Esophagus mucosa (tissue), 1 donor: ENCODE data around the gene MSANTD3. TPM values are rescaled to one million over a fixed set of nuclear protein-coding genes. Genes with fewer than 3 reads are reported as not detected.
"Not testable (repeated sequence)": the region's sequence is repeated elsewhere in the genome, so short reads cannot be mapped to it uniquely, and the experiment has no call there.

Experiments
- ATAC-seq: fragments of 200-7000 bp; cut with Tn5 transposase; one replicate; pipeline ENCODE4 v1.9.1; 2020
- total RNA-seq: library from RNA; stranded (reverse); gene quantifications from one replicate; pipeline ENCODE4 v1.2.4, GENCODE V29; 2023
- donor health status: DM: yes; HTN: yes; CAD: no.

The MSANTD3 gene, protein sequence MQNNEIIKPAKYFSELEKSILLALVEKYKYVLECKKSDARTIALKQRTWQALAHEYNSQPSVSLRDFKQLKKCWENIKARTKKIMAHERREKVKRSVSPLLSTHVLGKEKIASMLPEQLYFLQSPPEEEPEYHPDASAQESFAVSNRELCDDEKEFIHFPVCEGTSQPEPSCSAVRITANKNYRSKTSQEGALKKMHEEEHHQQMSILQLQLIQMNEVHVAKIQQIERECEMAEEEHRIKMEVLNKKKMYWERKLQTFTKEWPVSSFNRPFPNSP
- 10.3 TPM for total RNA-seq

GRCh38 chr9:100426530-100427365 lies at the start of gene MSANTD3:
MSANTD3 (plus strand) TSS chr9:100427143; CDS start chr9:100441939, 14,796 bp downstream.
- ATAC-seq, result peak; percentile 69

- no peak for ATAC-seq
Measured at GRCh38 chr9:100379862-100380261, 47.1 kb upstream of the MSANTD3 start.

DNA sequence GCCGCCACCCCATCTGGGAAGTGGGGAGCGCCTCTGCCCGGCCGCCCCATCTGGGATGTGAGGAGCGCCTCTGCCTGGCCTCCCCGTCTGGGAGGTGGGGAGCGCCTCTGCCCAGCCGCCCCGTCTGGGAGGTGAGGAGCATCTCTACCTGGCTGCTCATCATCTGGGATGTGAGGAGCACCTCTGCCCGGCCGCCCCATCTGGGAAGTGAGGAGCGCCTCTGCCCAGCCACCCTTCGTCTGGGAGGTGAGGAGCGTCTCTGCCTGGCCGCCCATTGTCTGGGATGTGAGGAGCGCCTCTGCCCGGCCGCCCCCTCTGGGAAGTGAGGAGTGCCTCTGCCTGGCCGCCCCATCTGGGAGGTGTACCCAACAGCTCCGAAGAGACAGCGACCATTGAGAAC lies 34.0 kb upstream of the MSANTD3 start:
- ATAC-seq, result not testable (repeated sequence)

DNA sequence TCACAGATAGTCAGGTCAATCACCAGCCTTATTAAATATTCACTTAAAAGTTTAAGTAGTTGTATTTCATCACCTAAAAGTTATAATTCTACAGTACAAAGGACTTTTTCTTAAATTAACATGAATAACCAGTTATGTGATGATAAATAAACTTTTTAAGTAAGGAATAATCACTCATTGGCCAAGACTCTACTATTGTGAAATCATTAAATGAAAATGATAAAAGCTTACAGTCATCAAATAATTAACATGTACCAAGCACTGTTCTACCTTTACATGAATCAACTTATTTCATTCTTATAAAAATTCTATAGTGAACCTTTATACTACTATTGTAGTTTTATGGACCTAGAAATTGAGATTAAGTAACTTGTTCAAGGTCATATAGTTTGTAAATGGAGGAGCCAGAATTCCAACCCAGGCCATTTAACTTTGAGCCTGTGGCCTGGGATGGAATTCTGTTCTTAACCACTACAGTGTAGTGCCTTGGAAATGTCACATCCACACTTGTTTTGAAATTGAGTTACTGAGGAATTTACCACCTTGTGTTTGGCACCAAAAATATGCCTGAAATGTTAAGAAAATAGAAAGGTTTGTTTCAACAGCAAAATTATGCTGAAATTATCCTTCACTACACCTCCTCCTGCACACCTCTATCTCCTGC lies 32.8 kb upstream of the MSANTD3 start:
- ATAC-seq, result no peak

DNA sequence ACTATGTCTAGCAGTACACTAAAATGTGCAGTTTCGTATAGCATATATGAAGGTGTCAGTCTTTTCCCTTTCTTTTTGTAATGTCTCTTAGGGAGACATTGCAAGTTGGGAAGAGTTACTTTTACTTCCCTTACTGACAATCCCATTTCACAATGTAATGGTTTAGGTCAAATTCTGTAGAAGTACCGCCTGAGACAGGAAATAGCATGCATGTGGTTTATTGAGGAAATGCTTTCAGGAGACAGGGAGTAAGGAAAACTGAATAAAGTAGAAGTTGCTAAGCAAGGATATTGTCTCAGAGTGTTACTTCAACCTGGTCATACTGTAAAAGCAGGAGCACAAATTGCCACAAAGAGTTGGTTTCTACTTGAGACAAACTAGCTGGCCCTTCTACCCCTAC lies 32.1 kb upstream of the MSANTD3 start:
- ATAC-seq, result no peak

DNA sequence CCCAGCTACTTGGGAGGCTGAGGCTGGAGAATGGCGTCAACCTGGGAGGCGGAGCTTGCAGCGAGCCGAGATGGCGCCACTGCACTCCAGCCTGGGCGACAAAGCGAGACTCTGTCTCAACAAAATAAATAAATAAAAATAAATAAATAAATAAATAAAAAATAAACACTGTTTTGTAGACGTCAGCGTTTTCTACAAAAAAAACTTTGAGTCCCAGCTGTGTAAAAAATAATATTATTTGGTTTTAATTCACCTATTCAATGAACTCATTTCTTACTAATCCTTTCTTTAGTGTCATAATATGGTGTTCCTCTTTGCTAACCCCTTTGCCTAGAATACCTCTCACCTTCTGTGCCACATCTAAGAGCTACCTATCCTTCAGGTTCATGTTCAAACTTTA lies 30.2 kb upstream of the MSANTD3 start:
- ATAC-seq, result no peak

DNA sequence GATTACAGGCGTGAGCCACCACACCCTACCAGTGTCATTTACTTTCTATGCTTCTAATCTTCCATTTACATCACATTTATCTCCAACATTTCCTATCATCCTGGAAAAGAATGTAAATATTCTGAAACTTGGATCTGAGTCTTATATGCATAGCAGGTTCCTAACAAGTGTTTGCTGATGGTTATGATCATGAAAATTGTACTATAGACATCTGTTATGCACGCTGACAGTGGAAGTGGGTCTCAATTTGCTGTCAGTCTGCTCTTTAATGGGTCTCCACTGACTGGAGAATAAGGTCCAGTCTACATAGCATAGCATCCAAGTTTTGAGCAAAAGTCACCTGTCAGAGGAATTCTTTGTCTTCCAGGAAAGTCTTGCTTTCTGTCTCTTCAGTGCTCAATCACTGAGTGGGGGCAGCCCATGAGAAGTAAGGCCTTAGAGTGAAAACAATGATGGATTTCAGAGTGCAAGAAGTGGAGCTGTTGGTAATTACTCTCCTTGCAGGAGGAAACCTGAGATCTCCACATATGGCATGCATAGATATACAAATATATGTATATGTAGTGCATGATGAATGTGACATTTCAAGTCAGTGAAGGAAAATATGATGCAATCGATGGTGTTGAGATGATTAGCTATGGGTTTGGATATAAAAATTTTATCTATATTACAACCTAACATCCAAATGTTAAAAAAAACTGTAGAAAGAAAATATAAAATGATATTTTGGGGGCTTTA lies 29.2 kb upstream of the MSANTD3 start:
- ATAC-seq, result no peak

GRCh38 chr9:100401042-100401441 lies 25.9 kb upstream of the MSANTD3 start:
- ATAC-seq, result no peak

- no peak for ATAC-seq
Measured at GRCh38 chr9:100406962-100407361, 20.0 kb upstream of the MSANTD3 start.

- ATAC-seq, result no peak
Measured at GRCh38 chr9:100408546-100409175, 18.3 kb upstream of the MSANTD3 start.

GRCh38 chr9:100409176-100409556 lies 17.8 kb upstream of the MSANTD3 start:
- ATAC-seq, result no peak

DNA sequence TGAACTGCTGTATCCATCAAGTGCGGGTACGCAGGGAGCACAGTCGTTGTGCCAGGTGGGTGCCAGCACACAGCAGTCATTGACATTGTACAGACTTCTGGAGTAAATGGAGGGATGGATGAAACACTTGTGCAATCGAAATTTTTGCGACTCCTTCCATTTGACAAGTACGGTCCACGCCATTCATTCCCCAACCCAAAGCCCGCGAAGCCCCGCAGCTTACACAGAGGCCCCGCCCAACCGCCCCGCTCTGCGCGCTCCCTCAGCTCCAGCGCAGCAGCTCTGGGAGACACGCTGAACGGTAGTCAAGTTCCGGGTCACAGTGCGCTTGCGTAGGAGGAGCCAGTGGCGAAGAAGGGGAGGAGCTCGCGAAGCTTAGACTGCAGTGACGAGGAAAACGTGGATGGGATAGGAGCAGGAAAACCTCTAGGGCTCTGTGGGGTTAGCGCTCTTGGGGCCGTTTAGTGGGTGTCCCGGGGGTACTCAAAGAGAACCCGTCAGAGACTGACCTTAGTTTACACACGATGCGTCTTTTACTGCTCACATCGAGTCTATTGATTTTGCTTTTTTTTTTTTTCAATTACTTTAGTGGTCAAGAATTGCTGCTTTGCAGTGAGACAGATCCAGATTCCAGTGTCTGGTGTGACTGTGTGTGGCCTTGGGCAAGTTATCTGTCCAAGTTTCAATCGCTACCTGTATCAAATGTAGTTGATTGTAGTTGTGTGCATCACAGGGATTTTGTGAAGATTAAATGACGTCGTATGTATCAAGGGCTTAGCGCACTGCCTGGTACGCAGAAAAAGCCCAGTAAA lies 15.3 kb upstream of the MSANTD3 start:
- peak; percentile 99 for ATAC-seq

DNA sequence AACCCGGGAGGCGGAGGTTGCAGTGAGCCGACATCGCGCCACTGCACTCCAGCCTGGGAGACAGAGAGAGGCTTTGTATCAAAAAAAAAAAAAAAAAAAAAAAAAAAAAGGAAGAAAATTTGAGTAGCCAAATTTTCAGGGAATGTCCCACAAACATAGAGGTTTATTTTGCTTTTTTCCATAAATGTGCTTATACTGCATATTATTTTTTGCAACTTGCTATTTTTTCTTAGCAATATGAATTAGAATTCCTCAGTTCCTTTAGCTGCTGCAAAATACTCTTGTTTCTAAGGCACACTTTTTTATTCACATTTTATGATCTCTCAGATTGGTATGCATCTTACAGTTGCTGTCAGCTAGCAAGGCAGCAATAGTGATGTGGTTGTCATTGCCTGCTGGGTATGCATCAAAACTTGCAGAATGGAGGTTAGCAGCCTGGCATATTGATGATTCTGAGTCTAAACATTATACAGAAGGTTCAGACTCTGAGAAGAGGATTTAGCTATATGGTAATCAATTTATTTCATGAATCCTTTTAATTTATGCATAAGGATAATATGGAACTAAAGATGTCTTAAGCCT lies 13.0 kb upstream of the MSANTD3 start:
- ATAC-seq, result no peak

GRCh38 chr9:100417815-100418214 lies 9.1 kb upstream of the MSANTD3 start:
- ATAC-seq, result no peak

- ATAC-seq, result no peak
Measured at GRCh38 chr9:100419166-100419565, 7.8 kb upstream of the MSANTD3 start.

- not testable (repeated sequence) for ATAC-seq
Measured at GRCh38 chr9:100421116-100421515, 5.8 kb upstream of the MSANTD3 start.

DNA sequence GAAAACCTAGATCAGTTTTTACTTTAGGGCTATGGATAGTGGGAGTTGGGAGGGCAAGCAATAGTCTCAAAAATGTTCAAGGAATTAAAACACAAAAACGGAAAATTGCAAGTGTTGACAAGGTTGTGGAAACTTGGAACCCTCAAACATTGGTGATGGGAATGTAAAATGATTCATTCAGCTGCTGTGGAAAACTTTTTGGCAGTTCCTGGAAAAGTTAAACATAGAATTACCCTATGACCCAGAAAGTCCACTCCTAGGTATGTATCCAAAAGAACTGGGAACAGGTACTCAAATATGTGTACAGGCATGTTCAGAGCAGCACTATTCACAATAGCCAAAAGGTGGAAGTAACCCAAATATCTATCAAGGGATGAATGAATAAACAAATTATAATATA lies 1.2 kb upstream of the MSANTD3 start:
- peak; percentile 52 for ATAC-seq

- no peak for ATAC-seq
Measured at GRCh38 chr9:100426189-100426529, 784 bp upstream of the MSANTD3 start.

GRCh38 chr9:100427366-100428263 lies 672 bp downstream of the MSANTD3 start:
- ATAC-seq, result peak; percentile 35
